ENCODE measurements around the gene ETS1. TPM values are rescaled to one million over a fixed set of nuclear protein-coding genes. Genes with fewer than 3 reads are reported as not detected.
"Not testable (repeated sequence)": the region's sequence is repeated elsewhere in the genome, so short reads cannot be mapped to it uniquely, and the experiment has no call there.

ETS1 gene
- total RNA-seq, 4 donors from 2014 or later: 21.9 to 78.4 (median 31.3) TPM

GRCh38 chr11:128455766-128456165 is 131.6 kb downstream of the ETS1 start:
- DNase-seq: no peak
- TF ChIP-seq POLR2A (IDR thresholded peaks at IDR 0.05): no peak
- TF ChIP-seq, protein P1, sequence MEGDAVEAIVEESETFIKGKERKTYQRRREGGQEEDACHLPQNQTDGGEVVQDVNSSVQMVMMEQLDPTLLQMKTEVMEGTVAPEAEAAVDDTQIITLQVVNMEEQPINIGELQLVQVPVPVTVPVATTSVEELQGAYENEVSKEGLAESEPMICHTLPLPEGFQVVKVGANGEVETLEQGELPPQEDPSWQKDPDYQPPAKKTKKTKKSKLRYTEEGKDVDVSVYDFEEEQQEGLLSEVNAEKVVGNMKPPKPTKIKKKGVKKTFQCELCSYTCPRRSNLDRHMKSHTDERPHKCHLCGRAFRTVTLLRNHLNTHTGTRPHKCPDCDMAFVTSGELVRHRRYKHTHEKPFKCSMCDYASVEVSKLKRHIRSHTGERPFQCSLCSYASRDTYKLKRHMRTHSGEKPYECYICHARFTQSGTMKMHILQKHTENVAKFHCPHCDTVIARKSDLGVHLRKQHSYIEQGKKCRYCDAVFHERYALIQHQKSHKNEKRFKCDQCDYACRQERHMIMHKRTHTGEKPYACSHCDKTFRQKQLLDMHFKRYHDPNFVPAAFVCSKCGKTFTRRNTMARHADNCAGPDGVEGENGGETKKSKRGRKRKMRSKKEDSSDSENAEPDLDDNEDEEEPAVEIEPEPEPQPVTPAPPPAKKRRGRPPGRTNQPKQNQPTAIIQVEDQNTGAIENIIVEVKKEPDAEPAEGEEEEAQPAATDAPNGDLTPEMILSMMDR (IDR thresholded peaks at IDR 0.05): no peak
- peak overlapping the region in 1 of 4 donors; percentile 15 for H3K27ac ChIP-seq
- no peak overlapping the region for H3K4me3 ChIP-seq
- H3K27me3 ChIP-seq: no peaks in the 10 kb centered on the region
- no peaks in the 10 kb centered on the region for H3K9me3 ChIP-seq
- H3K36me3 ChIP-seq: peaks cover 0 to 14% (median 0%) of the 10 kb centered on the region in 3 donors
- H3K4me1 ChIP-seq: peaks cover 0 to 15% (median 2%) of the 10 kb centered on the region in 4 donors

- Histone ChIP-seq H3K9me3 (no peaks in the 10 kb centered on the region), H3K4me3 (no peak overlapping the region), H3K36me3 (peaks cover 0 to 10% (median 0%) of the 10 kb centered on the region in 3 donors), H3K4me1 (peaks cover 0 to 15% (median 2%) of the 10 kb centered on the region in 4 donors), H3K27ac (peak overlapping the region in 2 of 4 donors; percentile 22 to 57), H3K27me3 (no peaks in the 10 kb centered on the region)
- TF ChIP-seq, protein P1 (IDR thresholded peaks at IDR 0.05): no peak
- TF ChIP-seq POLR2A (IDR thresholded peaks at IDR 0.05): no peak
- peak in 2 of 3 donors; percentile 61 to 78 for DNase-seq
These were observed 133.7 kb downstream of the ETS1 start for GRCh38 chr11:128453444-128454336.

- peak in 2 of 3 donors; percentile 53 to 59 for DNase-seq
- H3K36me3 ChIP-seq: no peaks in the 10 kb centered on the region
- TF ChIP-seq, protein P1 (IDR thresholded peaks at IDR 0.05): no peak
- TF ChIP-seq POLR2A (IDR thresholded peaks at IDR 0.05): no peak
- peaks cover 0 to 15% (median 2%) of the 10 kb centered on the region in 4 donors for H3K4me1 ChIP-seq
- H3K27me3 ChIP-seq: no peaks in the 10 kb centered on the region
- H3K9me3 ChIP-seq: no peaks in the 10 kb centered on the region
- peak overlapping the region in 2 of 4 donors; percentile 38 to 39 for H3K27ac ChIP-seq
- no peak overlapping the region for H3K4me3 ChIP-seq
These were observed 135.5 kb downstream of the ETS1 start for GRCh38 chr11:128451652-128452470.

GRCh38 chr11:128450882-128451651 is 136.3 kb downstream of the ETS1 start:
- Histone ChIP-seq H3K4me1 (peaks cover 0 to 15% (median 2%) of the 10 kb centered on the region in 4 donors), H3K27ac (peak overlapping the region in 1 of 4 donors; percentile 39), H3K4me3 (no peak overlapping the region), H3K36me3 (no peaks in the 10 kb centered on the region), H3K27me3 (no peaks in the 10 kb centered on the region), H3K9me3 (no peaks in the 10 kb centered on the region)
- TF ChIP-seq, protein P1 (IDR thresholded peaks at IDR 0.05): no peak
- TF ChIP-seq POLR2A (IDR thresholded peaks at IDR 0.05): no peak
- peak in 1 of 3 donors; percentile 43 for DNase-seq

- not testable (repeated sequence) for H3K27ac ChIP-seq, H3K9me3 ChIP-seq, H3K4me3 ChIP-seq, DNase-seq, H3K36me3 ChIP-seq, H3K27me3 ChIP-seq
- peaks cover 0 to 15% (median 2%) of the 10 kb centered on the region in 4 donors for H3K4me1 ChIP-seq
These were observed 136.9 kb downstream of the ETS1 start for GRCh38 chr11:128450425-128450824.

All from Peyer's patch (tissue), 4 donors.